RWPE1 (cell line): Measurements from ENCODE around the gene PAQR9.

Experiments
- CTCF ChIA-PET: fragments of 350-600 bp; sonication (Branson Sonifier 250); formaldehyde crosslinking; extraction: SDS; loops from one replicate; lab custom pipeline; 2021; lab: Yijun Ruan, JAX
- POLR2A ChIA-PET: fragments of 400-600 bp; formaldehyde crosslinking; extraction: SDS; loops from one replicate; lab custom pipeline; 2020; ENCODE audit warnings: antibody characterized with exemption; ENCODE audit not compliant: low non-redundant PET; lab: Yijun Ruan, JAX
- DNase-seq: peaks from one replicate; pipeline ENCODE4 v3.0.0; 2012; ENCODE audit warnings: low spot score
- H3K27ac ChIP-seq: fragments of 450-650 bp; 2 replicates; pipeline ENCODE4 v1.5.1; 2017
- TF ChIP-seq, protein P1 (sequence below): fragments of 450-650 bp; conservative IDR thresholded peaks from 2 replicates; pipeline ENCODE4 v1.5.1; 2017; ENCODE audit warnings: low read depth, mild to moderate bottlenecking

PAQR9 gene

DNA sequence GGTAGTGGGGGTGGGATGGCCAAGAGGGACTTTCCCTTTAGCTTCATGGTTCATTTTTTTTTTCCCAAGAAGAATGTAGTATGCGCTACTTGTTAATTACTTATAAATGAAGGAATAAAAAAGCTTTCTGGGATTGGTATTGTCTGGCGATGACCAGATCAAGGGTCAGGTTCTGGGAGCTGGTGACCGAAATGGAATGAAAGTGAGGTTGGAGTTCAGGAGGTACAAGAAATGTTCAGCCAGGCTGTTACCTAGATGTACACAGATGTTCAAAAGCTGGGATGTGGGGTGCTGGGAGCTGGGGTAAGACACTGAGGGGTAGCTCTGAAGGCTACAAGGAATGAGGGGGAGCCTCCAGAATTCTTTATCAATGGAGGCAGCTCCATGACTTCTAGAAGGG lies 20.8 kb upstream of the PAQR9 start:
- ChIA-PET POLR2A (no interaction called here), CTCF (interaction anchor here (1.0 to 2.7 kb wide), 2 partner anchors 40 to 156 kb away, joined by 5 to 15 read pairs; no protein-coding TSS in a partner anchor)

DNA sequence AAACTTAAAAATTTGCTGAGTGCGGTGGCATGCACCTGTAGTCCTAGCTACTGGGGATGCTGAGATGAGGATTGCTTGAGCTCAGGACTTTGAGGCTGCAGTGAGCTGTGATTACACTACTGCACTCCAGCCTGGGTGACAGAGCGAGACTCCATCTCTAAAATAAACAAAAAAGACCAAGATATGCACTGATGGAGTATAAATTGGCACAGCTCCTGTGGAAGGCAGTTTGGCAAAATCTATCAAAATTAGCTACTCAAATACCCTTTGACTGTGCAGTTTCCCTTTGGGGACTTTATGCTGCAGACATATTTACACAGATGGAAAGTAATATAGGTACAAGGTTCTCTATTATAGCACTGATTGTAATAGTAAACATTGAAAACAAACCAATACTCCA lies 19.8 kb upstream of the PAQR9 start:
- ChIA-PET POLR2A (no interaction called here), CTCF (interaction anchor here (0.6 to 2.7 kb wide), 2 partner anchors 155 to 190 kb away, joined by 6 to 15 read pairs; no protein-coding TSS in a partner anchor)
- TF ChIP-seq, protein P1, sequence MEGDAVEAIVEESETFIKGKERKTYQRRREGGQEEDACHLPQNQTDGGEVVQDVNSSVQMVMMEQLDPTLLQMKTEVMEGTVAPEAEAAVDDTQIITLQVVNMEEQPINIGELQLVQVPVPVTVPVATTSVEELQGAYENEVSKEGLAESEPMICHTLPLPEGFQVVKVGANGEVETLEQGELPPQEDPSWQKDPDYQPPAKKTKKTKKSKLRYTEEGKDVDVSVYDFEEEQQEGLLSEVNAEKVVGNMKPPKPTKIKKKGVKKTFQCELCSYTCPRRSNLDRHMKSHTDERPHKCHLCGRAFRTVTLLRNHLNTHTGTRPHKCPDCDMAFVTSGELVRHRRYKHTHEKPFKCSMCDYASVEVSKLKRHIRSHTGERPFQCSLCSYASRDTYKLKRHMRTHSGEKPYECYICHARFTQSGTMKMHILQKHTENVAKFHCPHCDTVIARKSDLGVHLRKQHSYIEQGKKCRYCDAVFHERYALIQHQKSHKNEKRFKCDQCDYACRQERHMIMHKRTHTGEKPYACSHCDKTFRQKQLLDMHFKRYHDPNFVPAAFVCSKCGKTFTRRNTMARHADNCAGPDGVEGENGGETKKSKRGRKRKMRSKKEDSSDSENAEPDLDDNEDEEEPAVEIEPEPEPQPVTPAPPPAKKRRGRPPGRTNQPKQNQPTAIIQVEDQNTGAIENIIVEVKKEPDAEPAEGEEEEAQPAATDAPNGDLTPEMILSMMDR: no peak
- H3K27ac ChIP-seq: no peak overlapping the region
- no peak for DNase-seq

More for the DNA sequence above, 20.8 kb upstream of the PAQR9 start:
- TF ChIP-seq, protein P1: no peak
- no peak overlapping the region for H3K27ac ChIP-seq
- no peak for DNase-seq

DNA sequence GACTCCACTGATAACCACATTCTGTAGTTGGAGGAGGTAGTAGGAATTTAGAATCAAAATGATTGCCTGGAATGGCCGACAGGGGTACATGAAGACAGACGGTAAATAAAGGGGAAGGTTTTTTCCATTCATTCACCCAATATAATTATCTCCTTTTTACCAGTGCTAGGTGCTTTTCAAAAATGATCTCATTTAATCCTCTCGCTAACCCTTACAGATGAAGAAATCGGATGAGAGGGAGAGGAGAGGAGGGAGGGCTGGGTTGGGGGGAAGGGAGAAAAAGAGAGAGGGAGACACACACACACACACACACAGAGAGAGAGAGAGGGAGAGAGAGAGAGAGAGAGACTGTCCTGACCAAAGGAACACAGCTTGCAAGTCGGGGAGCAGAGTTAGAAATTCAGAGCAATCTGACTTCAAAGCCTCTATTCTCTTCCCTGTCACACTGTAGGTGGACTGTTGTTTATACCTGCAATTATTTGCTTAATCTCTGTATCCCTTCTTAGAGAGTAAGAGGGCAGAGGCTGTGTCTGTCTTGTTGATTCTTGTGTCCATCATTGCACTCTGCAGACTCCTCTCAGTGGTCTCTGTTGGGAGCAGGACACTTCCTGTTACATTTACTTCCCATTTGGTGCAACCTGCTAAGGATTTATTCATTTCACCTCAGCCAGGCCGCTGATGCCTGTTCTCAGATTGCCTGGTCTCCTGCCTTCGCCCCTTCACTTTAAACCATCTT lies 18.7 kb upstream of the PAQR9 start:
- no peak for DNase-seq
- H3K27ac ChIP-seq: no peak overlapping the region
- CTCF ChIA-PET: interaction anchor here (0.7 kb wide), 1 partner anchor 168 kb away, joined by 3 read pairs; no protein-coding TSS in a partner anchor
- POLR2A ChIA-PET: no interaction called here
- TF ChIP-seq, protein P1: no peak

DNA sequence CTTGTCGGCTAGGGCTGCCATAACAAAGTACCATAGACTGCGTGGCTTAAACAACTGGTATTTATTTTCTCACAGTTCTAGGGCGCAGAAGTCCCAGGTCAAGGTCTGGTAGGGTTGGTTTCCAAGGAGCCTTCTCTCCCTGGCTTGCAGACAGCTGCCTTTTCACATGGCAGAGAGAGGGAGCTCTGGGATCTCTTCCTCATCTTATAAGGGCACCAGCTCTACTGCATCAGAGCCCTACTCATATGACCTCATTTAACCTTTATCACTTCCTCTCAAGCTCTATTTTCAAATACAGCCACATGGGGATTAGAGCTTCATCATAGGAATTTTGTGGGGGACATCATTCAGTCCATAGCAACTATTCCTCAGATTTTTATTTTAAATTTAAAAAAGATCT lies 17.6 kb upstream of the PAQR9 start:
- no peak for DNase-seq
- TF ChIP-seq, protein P1: no peak
- H3K27ac ChIP-seq: no peak overlapping the region
- CTCF ChIA-PET: interaction anchor here (0.5 kb wide), 2 partner anchors 54 to 409 kb away, joined by 3 read pairs; no protein-coding TSS in a partner anchor
- POLR2A ChIA-PET: no interaction called here

DNA sequence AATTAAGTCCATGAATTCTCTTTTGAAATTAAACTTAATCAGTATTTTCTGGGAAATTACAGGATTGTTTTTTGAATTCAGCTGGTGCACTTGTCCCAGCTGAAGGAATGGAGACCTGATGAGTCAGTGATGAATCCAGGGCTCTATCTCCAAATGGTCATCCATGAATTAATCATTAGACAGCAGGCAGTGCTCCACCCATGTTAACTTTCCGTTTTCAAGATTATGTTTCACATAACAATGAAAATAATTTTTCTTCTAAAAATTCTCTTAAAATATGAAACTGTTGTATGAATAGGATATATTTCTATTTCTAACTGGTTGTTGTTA lies 13.9 kb upstream of the PAQR9 start:
- TF ChIP-seq, protein P1: no peak
- ChIA-PET CTCF (interaction anchor here (0.6 to 1.2 kb wide), 3 partner anchors 9 to 173 kb away, joined by 3 read pairs; no protein-coding TSS in a partner anchor), POLR2A (no interaction called here)
- no peak for DNase-seq
- no peak overlapping the region for H3K27ac ChIP-seq

DNA sequence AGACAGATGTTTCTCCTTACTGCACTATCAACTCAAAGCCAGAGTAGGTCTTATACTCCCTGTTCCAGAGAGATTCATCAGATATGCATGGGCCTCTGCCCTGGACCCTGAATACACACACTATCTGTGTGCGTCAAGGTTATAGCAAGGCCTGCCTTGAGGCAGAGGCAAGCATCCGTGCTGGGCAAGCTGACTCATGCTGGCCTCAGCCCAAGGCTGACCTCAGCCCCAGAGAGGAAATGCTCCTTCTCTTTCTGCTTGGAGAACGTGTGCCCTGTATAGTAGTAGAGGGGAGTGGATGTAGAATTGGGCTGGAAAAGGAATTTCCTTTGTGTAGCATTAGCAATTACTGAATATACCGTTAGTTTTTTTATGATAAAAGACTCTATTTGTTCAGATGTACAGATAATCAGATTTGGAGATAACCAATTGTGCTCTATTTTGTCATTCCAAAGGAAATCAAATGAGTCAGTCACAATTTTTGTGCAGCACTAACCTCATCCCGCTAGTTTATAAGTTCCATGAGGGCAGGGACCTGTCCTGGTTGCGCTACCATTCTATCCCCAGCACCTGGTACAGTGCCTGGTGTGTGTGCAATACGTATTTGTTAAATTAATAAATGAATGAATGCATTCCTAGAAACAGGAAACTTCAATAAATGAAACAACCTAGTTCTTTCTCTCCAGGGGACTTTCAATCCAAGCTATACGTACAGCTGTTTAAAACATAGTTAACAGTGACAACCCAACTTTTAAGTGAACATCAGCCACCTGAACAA lies 13.3 kb upstream of the PAQR9 start:
- ChIA-PET POLR2A (no interaction called here), CTCF (interaction anchor here (0.8 to 1.2 kb wide), 2 partner anchors 148 to 172 kb away, joined by 3 read pairs; no protein-coding TSS in a partner anchor)
- no peak overlapping the region for H3K27ac ChIP-seq
- peak; percentile 85 for DNase-seq
- TF ChIP-seq, protein P1: no peak
